Measurements from ENCODE around the gene CD2AP. TPM values are rescaled to one million over a fixed set of nuclear protein-coding genes. Genes with fewer than 3 reads are reported as not detected.
"Not testable (repeated sequence)": the region's sequence is repeated elsewhere in the genome, so short reads cannot be mapped to it uniquely, and the experiment has no call there.

CD2AP gene
- total and polyA plus RNA-seq, 2 of the 8 experiments (the other 6 are each of a cell fraction or from before 2014, with no cell fraction given), result 8.6 to 75.6 TPM

- POLR2A ChIA-PET (ENCODE audit: partially characterized antibody); H2BK15ac ChIP-seq (ENCODE audit: low read length); H3K23ac ChIP-seq (ENCODE audit: insufficient read length); H4K8ac ChIP-seq (ENCODE audit: extremely low read depth, insufficient read depth, low read length); H2AK5ac ChIP-seq (ENCODE audit: low read depth, low read length); H2BK20ac ChIP-seq (ENCODE audit: low read length); H3K27ac ChIP-seq (ENCODE audit: low read depth, low read length); H4K91ac ChIP-seq (replicated peaks; ENCODE audit: insufficient read length, low read length); H3K79me2 ChIP-seq (ENCODE audit: control insufficient read depth in 1 of 2, insufficient read depth in 2 of 2, low read length in 2 of 2); H3K27me3 ChIP-seq (replicated peaks in 1 of 4; ENCODE audit: control insufficient read depth in 3 of 4, extremely low read depth in 1 of 4, insufficient read depth in 3 of 4, low read length in 3 of 4); H3K56ac ChIP-seq (replicated peaks; ENCODE audit: insufficient read length, low read depth, low read length); H3K79me1 ChIP-seq (ENCODE audit: low read depth, low read length); H3K14ac ChIP-seq (ENCODE audit: insufficient read length); H2BK5ac ChIP-seq (ENCODE audit: low read depth, low read length); H3K4me2 ChIP-seq (ENCODE audit: insufficient read depth in 1 of 2, low read depth in 2 of 2, low read length in 2 of 2); H2BK120ac ChIP-seq (replicated peaks; ENCODE audit: low read depth, low read length); H3K4me1 ChIP-seq (replicated peaks in 1 of 4; ENCODE audit: control insufficient read depth in 3 of 4, insufficient read depth in 4 of 4, low read length in 3 of 4); H3K36me3 ChIP-seq (ENCODE audit: control insufficient read depth in 2 of 4, insufficient read depth in 4 of 4, low read length in 3 of 4); H2BK12ac ChIP-seq (ENCODE audit: low read depth, low read length); H4K20me1 ChIP-seq (replicated peaks in 1 of 2; ENCODE audit: control insufficient read depth in 1 of 2, insufficient read depth in 2 of 2, low read length in 2 of 2); H3K4me3 ChIP-seq (ENCODE audit: extremely low read depth in 1 of 4, insufficient read depth in 2 of 4, low read depth in 3 of 4, low read length in 4 of 4); H4K5ac ChIP-seq (ENCODE audit: insufficient read length, low read depth, low read length); H3K9ac ChIP-seq (replicated peaks in 1 of 4; ENCODE audit: extremely low read depth in 1 of 4, low read depth in 3 of 4, low read length in 3 of 4); H3K4ac ChIP-seq (replicated peaks; ENCODE audit: insufficient read length, low read depth, low read length); H3K23me2 ChIP-seq (ENCODE audit: low read depth, low read length); H3K18ac ChIP-seq (ENCODE audit: extremely low read depth, low read length); DNase-seq (ENCODE audit: low read depth in 1 of 2, low spot score in 2 of 2); H2AFZ ChIP-seq (ENCODE audit: low read length); FAIRE-seq; H3K9me3 ChIP-seq (ENCODE audit: insufficient read depth in 2 of 2, low read depth in 1 of 2, low read length in 1 of 2): not testable (repeated sequence)
- CTCF ChIA-PET (ENCODE audit: partially characterized antibody), result interaction anchor here (0.9 to 1.5 kb wide), 2 partner anchors 27 to 133 kb away, joined by 3 to 5 read pairs; no protein-coding TSS in a partner anchor
- 80% methylated on average over 4 of the region's 4 CpGs; no CpG with 5 or more reads in 1 of the 2 experiments for WGBS, 2 experiments (ENCODE audit: extremely low coverage in 1 of 2, insufficient coverage in 1 of 2, insufficient read length in 1 of 2, insufficient replicate concordance in 2 of 2, low coverage in 1 of 2, low lambda C conversion rate in 2 of 2, missing lambda C conversion rate in 1 of 2)
Measured at GRCh38 chr6:47647626-47648025, 170.0 kb downstream of the CD2AP start.
